HEK293 (cell line): Measurements from ENCODE around the gene RGL2.

Experiments used
- CTCF ChIA-PET: fragments of 350-600 bp; formaldehyde crosslinking; extraction: SDS; loops from one replicate; lab custom pipeline; 2021; ENCODE audit warnings: antibody characterized with exemption; lab: Yijun Ruan, JAX
- POLR2A ChIA-PET: fragments of 300-600 bp; formaldehyde crosslinking; extraction: SDS; loops from one replicate; lab custom pipeline; 2020; ENCODE audit warnings: antibody characterized with exemption, inconsistent platforms; lab: Yijun Ruan, JAX
- H3K27ac ChIP-seq: fragments of 200-500 bp; sonication (Bioruptor generic); 2 replicates; pipeline ENCODE4 v1.5.1; 2014; ENCODE audit warnings: low read depth, low read length, control low read depth, inconsistent platforms; ENCODE audit errors: extremely low read depth
- H3K36me3 ChIP-seq, 2 experiments: fragments of 200-500 bp in 1 of 2; sonication (Bioruptor generic) in 1 of 2; 1 replicate in 1 of 2; 2 replicates in 1 of 2; pipeline ENCODE4 v1.5.1; 2014 to 2017; ENCODE audit warnings: inconsistent platforms in 2 of 2, low read length in 2 of 2; ENCODE audit not compliant: control insufficient read depth in 2 of 2, insufficient read depth in 1 of 2
- H3K4me1 ChIP-seq: fragments of 200-500 bp; sonication (Bioruptor generic); 2 replicates; pipeline ENCODE4 v1.5.1; 2014; ENCODE audit warnings: mild to moderate bottlenecking, low read length, inconsistent platforms; ENCODE audit not compliant: control insufficient read depth, insufficient read depth
- H3K4me3 ChIP-seq: 2 replicates; pipeline ENCODE4 v1.5.1; 2011; ENCODE audit warnings: low read depth, mild to moderate bottlenecking, control low read depth, low read length, moderate library complexity
- H3K9me3 ChIP-seq: fragments of 200-500 bp; sonication (Bioruptor generic); 2 replicates; pipeline ENCODE4 v1.5.1; 2014; ENCODE audit warnings: low read depth, low read length, inconsistent platforms; ENCODE audit not compliant: control insufficient read depth, insufficient read depth
- KLF7 ChIP-seq: fragments of 450-650 bp; formaldehyde crosslinking; IDR thresholded peaks from 2 replicates; pipeline ENCODE4 v1.5.1; 2016; ENCODE audit warnings: missing biosample characterization, missing genetic modification characterization, borderline replicate concordance
- SALL2 ChIP-seq: fragments of 450-650 bp; formaldehyde crosslinking; IDR thresholded peaks from 2 replicates; pipeline ENCODE4 v1.5.0; 2017; ENCODE audit warnings: missing biosample characterization, mild to moderate bottlenecking, missing genetic modification characterization, borderline replicate concordance
- SCRT2 ChIP-seq: fragments of 450-650 bp; formaldehyde crosslinking; IDR thresholded peaks from 2 replicates; pipeline ENCODE4 v1.5.1; 2016; ENCODE audit warnings: missing biosample characterization, missing genetic modification characterization
- SP2 ChIP-seq: fragments of 450-650 bp; formaldehyde crosslinking; IDR thresholded peaks from 2 replicates; pipeline ENCODE4 v1.5.1; 2016; ENCODE audit warnings: missing biosample characterization, missing genetic modification characterization
- SP3 ChIP-seq: fragments of 450-650 bp; formaldehyde crosslinking; IDR thresholded peaks from 2 replicates; pipeline ENCODE4 v1.5.1; 2016; ENCODE audit warnings: missing biosample characterization, missing genetic modification characterization
- YY1 ChIP-seq: fragments of 450-650 bp; formaldehyde crosslinking; IDR thresholded peaks from 2 replicates; pipeline ENCODE4 v1.5.1; 2018; ENCODE audit warnings: missing biosample characterization, missing genetic modification characterization
- ZBTB20 ChIP-seq: fragments of 450-650 bp; formaldehyde crosslinking; IDR thresholded peaks from 2 replicates; pipeline ENCODE4 v1.5.1; 2016; ENCODE audit warnings: missing biosample characterization, missing genetic modification characterization
- ZBTB7A ChIP-seq: fragments of 450-650 bp; formaldehyde crosslinking; IDR thresholded peaks from 2 replicates; pipeline ENCODE4 v1.5.1; 2016; ENCODE audit warnings: low read depth, missing biosample characterization, missing genetic modification characterization
- ZFHX2 ChIP-seq: fragments of 450-650 bp; formaldehyde crosslinking; conservative IDR thresholded peaks from 2 replicates; pipeline ENCODE4 v1.5.1; 2016; ENCODE audit warnings: missing biosample characterization, missing genetic modification characterization
- ZFP37 ChIP-seq: fragments of 450-650 bp; formaldehyde crosslinking; IDR thresholded peaks from 2 replicates; pipeline ENCODE4 v1.5.1; 2016; ENCODE audit warnings: missing biosample characterization, missing genetic modification characterization
- ZFP41 ChIP-seq: fragments of 450-650 bp; formaldehyde crosslinking; IDR thresholded peaks from 2 replicates; pipeline ENCODE4 v1.5.1; 2016; ENCODE audit warnings: missing biosample characterization, missing genetic modification characterization, borderline replicate concordance
- ZNF140 ChIP-seq: fragments of 450-650 bp; formaldehyde crosslinking; IDR thresholded peaks from 2 replicates; pipeline ENCODE4 v1.5.1; 2016; ENCODE audit warnings: missing biosample characterization, missing genetic modification characterization
- ZNF221 ChIP-seq: fragments of 450-650 bp; formaldehyde crosslinking; IDR thresholded peaks from 2 replicates; pipeline ENCODE4 v1.5.1; 2017; ENCODE audit warnings: missing biosample characterization, missing genetic modification characterization, borderline replicate concordance
- ZNF274 ChIP-seq, 2 experiments: fragments of 200-500 bp in 1 of 2; fragments of 450-650 bp in 1 of 2; sonication (Bioruptor generic) in 1 of 2; formaldehyde crosslinking in 1 of 2; IDR thresholded peaks; 2 replicates each; pipeline versions ENCODE4 v1.5.1 to v1.6.1; 2014 to 2016; ENCODE audit warnings: borderline replicate concordance in 1 of 2, inconsistent platforms in 1 of 2, low read length in 1 of 2, missing biosample characterization in 1 of 2, missing genetic modification characterization in 1 of 2
- ZNF302 ChIP-seq: fragments of 450-650 bp; formaldehyde crosslinking; IDR thresholded peaks from 2 replicates; pipeline ENCODE4 v1.5.1; 2016; ENCODE audit warnings: missing biosample characterization, missing genetic modification characterization, low read depth
- ZNF426 ChIP-seq: fragments of 450-650 bp; formaldehyde crosslinking; IDR thresholded peaks from 2 replicates; pipeline ENCODE4 v1.5.1; 2017; ENCODE audit warnings: missing biosample characterization, missing genetic modification characterization, mild to moderate bottlenecking, inconsistent platforms, moderate library complexity
- ZNF623 ChIP-seq: fragments of 450-650 bp; formaldehyde crosslinking; IDR thresholded peaks from 2 replicates; pipeline ENCODE4 v1.5.1; 2016; ENCODE audit warnings: missing biosample characterization, missing genetic modification characterization
- ZNF629 ChIP-seq: fragments of 450-650 bp; formaldehyde crosslinking; IDR thresholded peaks from 2 replicates; pipeline ENCODE4 v1.5.1; 2017; ENCODE audit warnings: missing biosample characterization, missing genetic modification characterization
- ZNF664 ChIP-seq: fragments of 450-650 bp; formaldehyde crosslinking; IDR thresholded peaks from 2 replicates; pipeline ENCODE4 v1.5.1; 2016; ENCODE audit warnings: missing biosample characterization, missing genetic modification characterization
- TF ChIP-seq, protein P1 (sequence below): fragments of 450-650 bp; IDR thresholded peaks from 2 replicates; pipeline ENCODE4 v1.5.1; 2018; ENCODE audit warnings: missing biosample characterization, missing genetic modification characterization
- TF ChIP-seq, protein P2 (sequence below): fragments of 450-650 bp; formaldehyde crosslinking; IDR thresholded peaks from 2 replicates; pipeline ENCODE4 v1.5.1; 2016; ENCODE audit warnings: missing biosample characterization, missing genetic modification characterization
- TF ChIP-seq, protein P3 (sequence below): fragments of 450-650 bp; IDR thresholded peaks from 2 replicates; pipeline ENCODE4 v1.5.1; 2018; ENCODE audit warnings: missing biosample characterization, mild to moderate bottlenecking, missing genetic modification characterization
- TF ChIP-seq, protein P4 (sequence below): fragments of 450-650 bp; formaldehyde crosslinking; conservative IDR thresholded peaks from 2 replicates; pipeline ENCODE4 v1.5.1; 2016; ENCODE audit warnings: low read depth, missing biosample characterization, missing genetic modification characterization
- TF ChIP-seq, protein P5 (sequence below): fragments of 450-650 bp; formaldehyde crosslinking; optimal IDR thresholded peaks from 2 replicates; pipeline ENCODE3; 2016; ENCODE audit warnings: missing biosample characterization, mild to moderate bottlenecking, missing genetic modification characterization

RGL2 gene

DNA sequence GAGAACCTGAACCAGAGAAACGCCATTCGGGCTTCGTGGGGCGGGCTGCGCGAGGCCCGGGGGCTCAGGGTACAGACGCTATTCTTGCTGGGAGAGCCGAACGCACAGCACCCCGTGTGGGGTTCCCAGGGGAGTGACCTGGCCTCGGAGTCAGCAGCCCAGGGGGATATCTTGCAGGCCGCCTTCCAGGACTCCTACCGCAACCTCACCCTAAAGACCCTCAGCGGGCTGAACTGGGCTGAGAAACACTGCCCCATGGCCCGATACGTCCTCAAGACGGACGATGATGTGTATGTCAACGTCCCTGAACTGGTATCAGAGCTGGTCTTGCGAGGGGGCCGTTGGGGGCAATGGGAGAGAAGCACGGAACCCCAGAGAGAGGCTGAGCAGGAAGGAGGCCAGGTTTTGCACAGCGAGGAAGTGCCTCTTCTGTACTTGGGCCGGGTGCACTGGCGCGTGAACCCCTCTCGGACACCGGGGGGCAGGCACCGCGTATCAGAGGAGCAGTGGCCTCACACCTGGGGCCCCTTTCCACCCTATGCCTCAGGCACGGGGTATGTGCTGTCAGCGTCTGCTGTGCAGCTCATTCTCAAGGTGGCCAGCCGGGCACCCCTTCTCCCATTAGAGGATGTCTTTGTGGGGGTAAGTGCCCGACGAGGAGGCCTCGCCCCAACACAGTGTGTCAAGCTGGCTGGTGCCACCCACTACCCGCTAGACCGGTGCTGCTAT is 20.9 kb downstream of the RGL2 start (continued):
- TF ChIP-seq, protein P1, sequence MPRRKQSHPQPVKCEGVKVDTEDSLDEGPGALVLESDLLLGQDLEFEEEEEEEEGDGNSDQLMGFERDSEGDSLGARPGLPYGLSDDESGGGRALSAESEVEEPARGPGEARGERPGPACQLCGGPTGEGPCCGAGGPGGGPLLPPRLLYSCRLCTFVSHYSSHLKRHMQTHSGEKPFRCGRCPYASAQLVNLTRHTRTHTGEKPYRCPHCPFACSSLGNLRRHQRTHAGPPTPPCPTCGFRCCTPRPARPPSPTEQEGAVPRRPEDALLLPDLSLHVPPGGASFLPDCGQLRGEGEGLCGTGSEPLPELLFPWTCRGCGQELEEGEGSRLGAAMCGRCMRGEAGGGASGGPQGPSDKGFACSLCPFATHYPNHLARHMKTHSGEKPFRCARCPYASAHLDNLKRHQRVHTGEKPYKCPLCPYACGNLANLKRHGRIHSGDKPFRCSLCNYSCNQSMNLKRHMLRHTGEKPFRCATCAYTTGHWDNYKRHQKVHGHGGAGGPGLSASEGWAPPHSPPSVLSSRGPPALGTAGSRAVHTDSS (tag by site-specific recombination) = no peak
- TF ChIP-seq SP3 (tag by site-specific recombination) = peak; percentile 48; the same call in 1 of the 2 replicates
- no peak for TF ChIP-seq ZNF664 (tag by site-specific recombination)
- TF ChIP-seq ZBTB20 = peak; percentile 11
- TF ChIP-seq SCRT2 = no peak
- TF ChIP-seq YY1 (tag by site-specific recombination) = no peak
- no peak for TF ChIP-seq ZNF302 (tag by site-specific recombination)
- TF ChIP-seq ZFP41 = no peak
- TF ChIP-seq ZNF274 (IDR thresholded peaks at IDR 0.05; ENCODE audit: low read length) = no peak
- TF ChIP-seq ZNF274 (tag by site-specific recombination; IDR thresholded peaks at IDR 0.05; ENCODE audit: borderline replicate concordance) = no peak
- TF ChIP-seq SALL2 (tag by site-specific recombination) = no peak
- no peak for TF ChIP-seq ZNF426

DNA sequence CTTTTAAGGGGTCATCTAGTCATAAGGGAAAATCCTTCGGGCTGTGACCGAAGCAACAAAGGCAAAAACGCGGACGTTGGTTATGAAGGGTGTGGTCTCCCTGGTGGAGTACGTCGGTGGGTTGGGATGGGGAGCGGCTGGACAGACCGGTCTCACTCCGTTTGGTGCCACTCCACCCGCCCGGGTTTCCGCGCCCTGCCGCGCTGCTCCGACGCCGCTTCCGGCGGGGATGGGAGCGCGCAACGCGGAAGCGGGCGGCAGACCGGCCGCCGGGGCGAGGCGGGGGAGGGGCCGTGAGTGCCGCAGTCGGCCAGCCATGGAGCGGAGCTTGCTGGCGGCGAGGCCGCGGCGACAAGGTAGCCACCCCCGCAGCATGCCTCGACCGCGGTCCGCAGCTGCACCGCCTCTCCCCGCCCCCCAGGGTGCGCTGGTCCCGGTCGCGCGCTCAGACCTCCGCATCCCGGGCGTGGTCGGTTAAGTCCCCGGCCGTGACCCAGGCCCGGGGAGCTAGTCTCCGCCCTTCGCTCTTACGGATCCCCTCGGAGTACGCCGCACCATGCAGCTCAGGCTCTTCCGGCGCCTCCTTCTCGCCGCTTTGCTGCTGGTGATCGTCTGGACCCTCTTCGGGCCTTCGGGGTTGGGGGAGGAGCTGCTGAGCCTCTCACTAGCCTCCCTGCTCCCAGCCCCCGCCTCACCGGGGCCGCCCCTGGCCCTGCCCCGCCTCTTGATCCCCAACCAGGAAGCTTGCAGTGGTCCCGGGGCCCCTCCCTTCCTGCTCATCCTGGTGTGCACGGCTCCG is 21.7 kb downstream of the RGL2 start, which contains the start of gene B3GALT4:
Gene B3GALT4 (plus strand): TSS at position 260 of the 799 bp plus-strand sequence. CDS start 297 bp downstream, at position 557.
- no peaks in the 10 kb centered on the region for H3K9me3 ChIP-seq
- H3K4me3 ChIP-seq = peak within 1 kb of the TSS; percentile 56
- peaks cover 31% of the 10 kb centered on the region for H3K4me1 ChIP-seq
- H3K36me3 ChIP-seq = peaks cover 23 to 87% of the 10 kb centered on the region in 2 experiments
- POLR2A ChIA-PET = interaction anchor here (0.6 to 6.5 kb wide), 30 partner anchors 13 to 305 kb away, joined by 3 to 92 read pairs (median 4); partner anchors contain the start of genes BAK1, CUTA, PFDN6 and RGL2
- H3K27ac ChIP-seq = peak within 1 kb of the TSS; percentile 79
- CTCF ChIA-PET = interaction anchor here (0.6 to 2.5 kb wide), 26 partner anchors 8 to 355 kb away, joined by 3 to 22 read pairs (median 4); partner anchors contain the start of genes CUTA, PFDN6, WDR46 and ZBTB22
- TF ChIP-seq, protein P2, sequence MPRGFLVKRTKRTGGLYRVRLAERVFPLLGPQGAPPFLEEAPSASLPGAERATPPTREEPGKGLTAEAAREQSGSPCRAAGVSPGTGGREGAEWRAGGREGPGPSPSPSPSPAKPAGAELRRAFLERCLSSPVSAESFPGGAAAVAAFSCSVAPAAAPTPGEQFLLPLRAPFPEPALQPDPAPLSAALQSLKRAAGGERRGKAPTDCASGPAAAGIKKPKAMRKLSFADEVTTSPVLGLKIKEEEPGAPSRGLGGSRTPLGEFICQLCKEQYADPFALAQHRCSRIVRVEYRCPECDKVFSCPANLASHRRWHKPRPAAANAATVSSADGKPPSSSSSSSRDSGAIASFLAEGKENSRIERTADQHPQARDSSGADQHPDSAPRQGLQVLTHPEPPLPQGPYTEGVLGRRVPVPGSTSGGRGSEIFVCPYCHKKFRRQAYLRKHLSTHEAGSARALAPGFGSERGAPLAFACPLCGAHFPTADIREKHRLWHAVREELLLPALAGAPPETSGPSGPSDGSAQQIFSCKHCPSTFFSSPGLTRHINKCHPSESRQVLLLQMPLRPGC = 0 out of 2 replicates have a peak, but pooled peaks have one; percentile 9
- TF ChIP-seq ZNF140 (tag by site-specific recombination) = no peak
- peak; percentile 35; the same call in 1 of the 2 replicates for TF ChIP-seq ZFP37 (tag by site-specific recombination)
- TF ChIP-seq ZBTB7A (tag by site-specific recombination) = no peak
- TF ChIP-seq ZNF629 (tag by site-specific recombination) = peak; percentile 68
- peak; percentile 86 for TF ChIP-seq SP2 (tag by site-specific recombination)
- peak; percentile 77 for TF ChIP-seq KLF7 (tag by site-specific recombination)
- TF ChIP-seq, protein P3, sequence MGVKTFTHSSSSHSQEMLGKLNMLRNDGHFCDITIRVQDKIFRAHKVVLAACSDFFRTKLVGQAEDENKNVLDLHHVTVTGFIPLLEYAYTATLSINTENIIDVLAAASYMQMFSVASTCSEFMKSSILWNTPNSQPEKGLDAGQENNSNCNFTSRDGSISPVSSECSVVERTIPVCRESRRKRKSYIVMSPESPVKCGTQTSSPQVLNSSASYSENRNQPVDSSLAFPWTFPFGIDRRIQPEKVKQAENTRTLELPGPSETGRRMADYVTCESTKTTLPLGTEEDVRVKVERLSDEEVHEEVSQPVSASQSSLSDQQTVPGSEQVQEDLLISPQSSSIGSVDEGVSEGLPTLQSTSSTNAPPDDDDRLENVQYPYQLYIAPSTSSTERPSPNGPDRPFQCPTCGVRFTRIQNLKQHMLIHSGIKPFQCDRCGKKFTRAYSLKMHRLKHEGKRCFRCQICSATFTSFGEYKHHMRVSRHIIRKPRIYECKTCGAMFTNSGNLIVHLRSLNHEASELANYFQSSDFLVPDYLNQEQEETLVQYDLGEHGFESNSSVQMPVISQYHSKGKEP (tag by site-specific recombination) = peak; percentile 81
- peak; percentile 89 for TF ChIP-seq ZFHX2 (tag by site-specific recombination)
- TF ChIP-seq, protein P4, sequence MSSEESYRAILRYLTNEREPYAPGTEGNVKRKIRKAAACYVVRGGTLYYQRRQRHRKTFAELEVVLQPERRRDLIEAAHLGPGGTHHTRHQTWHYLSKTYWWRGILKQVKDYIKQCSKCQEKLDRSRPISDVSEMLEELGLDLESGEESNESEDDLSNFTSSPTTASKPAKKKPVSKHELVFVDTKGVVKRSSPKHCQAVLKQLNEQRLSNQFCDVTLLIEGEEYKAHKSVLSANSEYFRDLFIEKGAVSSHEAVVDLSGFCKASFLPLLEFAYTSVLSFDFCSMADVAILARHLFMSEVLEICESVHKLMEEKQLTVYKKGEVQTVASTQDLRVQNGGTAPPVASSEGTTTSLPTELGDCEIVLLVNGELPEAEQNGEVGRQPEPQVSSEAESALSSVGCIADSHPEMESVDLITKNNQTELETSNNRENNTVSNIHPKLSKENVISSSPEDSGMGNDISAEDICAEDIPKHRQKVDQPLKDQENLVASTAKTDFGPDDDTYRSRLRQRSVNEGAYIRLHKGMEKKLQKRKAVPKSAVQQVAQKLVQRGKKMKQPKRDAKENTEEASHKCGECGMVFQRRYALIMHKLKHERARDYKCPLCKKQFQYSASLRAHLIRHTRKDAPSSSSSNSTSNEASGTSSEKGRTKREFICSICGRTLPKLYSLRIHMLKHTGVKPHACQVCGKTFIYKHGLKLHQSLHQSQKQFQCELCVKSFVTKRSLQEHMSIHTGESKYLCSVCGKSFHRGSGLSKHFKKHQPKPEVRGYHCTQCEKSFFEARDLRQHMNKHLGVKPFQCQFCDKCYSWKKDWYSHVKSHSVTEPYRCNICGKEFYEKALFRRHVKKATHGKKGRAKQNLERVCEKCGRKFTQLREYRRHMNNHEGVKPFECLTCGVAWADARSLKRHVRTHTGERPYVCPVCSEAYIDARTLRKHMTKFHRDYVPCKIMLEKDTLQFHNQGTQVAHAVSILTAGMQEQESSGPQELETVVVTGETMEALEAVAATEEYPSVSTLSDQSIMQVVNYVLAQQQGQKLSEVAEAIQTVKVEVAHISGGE (tag by site-specific recombination) = peak; percentile 87
- no peak; the same call in 1 of the 2 replicates for TF ChIP-seq ZNF623 (tag by site-specific recombination)
- TF ChIP-seq ZNF221 (tag by site-specific recombination) = peak; percentile 34; the same call in 1 of the 2 replicates
- TF ChIP-seq, protein P5, sequence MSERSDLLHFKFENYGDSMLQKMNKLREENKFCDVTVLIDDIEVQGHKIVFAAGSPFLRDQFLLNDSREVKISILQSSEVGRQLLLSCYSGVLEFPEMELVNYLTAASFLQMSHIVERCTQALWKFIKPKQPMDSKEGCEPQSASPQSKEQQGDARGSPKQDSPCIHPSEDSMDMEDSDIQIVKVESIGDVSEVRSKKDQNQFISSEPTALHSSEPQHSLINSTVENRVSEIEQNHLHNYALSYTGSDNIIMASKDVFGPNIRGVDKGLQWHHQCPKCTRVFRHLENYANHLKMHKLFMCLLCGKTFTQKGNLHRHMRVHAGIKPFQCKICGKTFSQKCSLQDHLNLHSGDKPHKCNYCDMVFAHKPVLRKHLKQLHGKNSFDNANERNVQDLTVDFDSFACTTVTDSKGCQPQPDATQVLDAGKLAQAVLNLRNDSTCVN = peak; percentile 94
